Measurements from ENCODE around the gene CBLB.

CBLB gene

DNA sequence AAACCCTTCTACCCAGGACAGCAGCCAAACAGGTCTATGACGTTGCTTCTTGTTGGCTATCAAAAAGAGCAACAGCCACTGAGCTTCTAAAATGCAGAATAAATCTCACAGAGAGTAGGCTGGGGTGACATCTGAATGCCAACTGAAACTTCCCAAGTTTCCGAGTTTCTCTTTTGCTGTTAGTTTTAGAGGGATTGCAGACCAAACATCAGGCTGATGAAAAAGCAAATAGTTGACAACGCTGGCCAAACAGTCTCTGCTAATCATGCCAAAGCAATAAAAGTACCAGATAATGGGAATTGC, 670 bp upstream of the CBLB start:
- TF ChIP-seq TAF1 (IDR thresholded peaks at IDR 0.05; ENCODE audit: borderline replicate concordance, insufficient read depth, low read length): no peak
- TF ChIP-seq, protein P1, sequence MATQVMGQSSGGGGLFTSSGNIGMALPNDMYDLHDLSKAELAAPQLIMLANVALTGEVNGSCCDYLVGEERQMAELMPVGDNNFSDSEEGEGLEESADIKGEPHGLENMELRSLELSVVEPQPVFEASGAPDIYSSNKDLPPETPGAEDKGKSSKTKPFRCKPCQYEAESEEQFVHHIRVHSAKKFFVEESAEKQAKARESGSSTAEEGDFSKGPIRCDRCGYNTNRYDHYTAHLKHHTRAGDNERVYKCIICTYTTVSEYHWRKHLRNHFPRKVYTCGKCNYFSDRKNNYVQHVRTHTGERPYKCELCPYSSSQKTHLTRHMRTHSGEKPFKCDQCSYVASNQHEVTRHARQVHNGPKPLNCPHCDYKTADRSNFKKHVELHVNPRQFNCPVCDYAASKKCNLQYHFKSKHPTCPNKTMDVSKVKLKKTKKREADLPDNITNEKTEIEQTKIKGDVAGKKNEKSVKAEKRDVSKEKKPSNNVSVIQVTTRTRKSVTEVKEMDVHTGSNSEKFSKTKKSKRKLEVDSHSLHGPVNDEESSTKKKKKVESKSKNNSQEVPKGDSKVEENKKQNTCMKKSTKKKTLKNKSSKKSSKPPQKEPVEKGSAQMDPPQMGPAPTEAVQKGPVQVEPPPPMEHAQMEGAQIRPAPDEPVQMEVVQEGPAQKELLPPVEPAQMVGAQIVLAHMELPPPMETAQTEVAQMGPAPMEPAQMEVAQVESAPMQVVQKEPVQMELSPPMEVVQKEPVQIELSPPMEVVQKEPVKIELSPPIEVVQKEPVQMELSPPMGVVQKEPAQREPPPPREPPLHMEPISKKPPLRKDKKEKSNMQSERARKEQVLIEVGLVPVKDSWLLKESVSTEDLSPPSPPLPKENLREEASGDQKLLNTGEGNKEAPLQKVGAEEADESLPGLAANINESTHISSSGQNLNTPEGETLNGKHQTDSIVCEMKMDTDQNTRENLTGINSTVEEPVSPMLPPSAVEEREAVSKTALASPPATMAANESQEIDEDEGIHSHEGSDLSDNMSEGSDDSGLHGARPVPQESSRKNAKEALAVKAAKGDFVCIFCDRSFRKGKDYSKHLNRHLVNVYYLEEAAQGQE (IDR thresholded peaks at IDR 0.05; ENCODE audit: insufficient read depth in 1 of 2, low read depth in 2 of 2, low read length in 2 of 2): peak in 1 of 2 experiments; percentile 85; a peak in 2 of 4 replicates

- TF ChIP-seq TAF1 (IDR thresholded peaks at IDR 0.05; ENCODE audit: borderline replicate concordance, insufficient read depth, low read length): no peak
- TF ChIP-seq, protein P1 (IDR thresholded peaks at IDR 0.05; ENCODE audit: insufficient read depth in 1 of 2, low read depth in 2 of 2, low read length in 2 of 2): no peak
- TF ChIP-seq FOXP2 (optimal IDR thresholded peaks at IDR 0.05; ENCODE audit: borderline replicate concordance, extremely low read depth, extremely low read length, insufficient read depth): no peak
- TF ChIP-seq SIN3A (IDR thresholded peaks at IDR 0.05; ENCODE audit: borderline replicate concordance, insufficient read depth, low read length): no peak
- TF ChIP-seq POLR2AphosphoS5 (IDR thresholded peaks at IDR 0.05; ENCODE audit: low read depth, low read length): no peak
Observed at GRCh38 chr3:105868431-105868741, 426 bp downstream of the CBLB start.

GRCh38 chr3:105867712-105868430, 941 bp downstream of the CBLB start:
- TF ChIP-seq SIN3A (IDR thresholded peaks at IDR 0.05; ENCODE audit: borderline replicate concordance, insufficient read depth, low read length) (no peak), FOXP2 (optimal IDR thresholded peaks at IDR 0.05; ENCODE audit: borderline replicate concordance, extremely low read depth, extremely low read length, insufficient read depth) (no peak), TAF1 (IDR thresholded peaks at IDR 0.05; ENCODE audit: borderline replicate concordance, insufficient read depth, low read length) (no peak), POLR2AphosphoS5 (IDR thresholded peaks at IDR 0.05; ENCODE audit: low read depth, low read length) (no peak)
- TF ChIP-seq, protein P1 (IDR thresholded peaks at IDR 0.05; ENCODE audit: insufficient read depth in 1 of 2, low read depth in 2 of 2, low read length in 2 of 2): no peak

- TF ChIP-seq, protein P1 (IDR thresholded peaks at IDR 0.05; ENCODE audit: insufficient read depth in 1 of 2, low read depth in 2 of 2, low read length in 2 of 2): no peak
- no peak for TF ChIP-seq TAF1 (IDR thresholded peaks at IDR 0.05; ENCODE audit: borderline replicate concordance, insufficient read depth, low read length)
- no peak for TF ChIP-seq FOXP2 (optimal IDR thresholded peaks at IDR 0.05; ENCODE audit: borderline replicate concordance, extremely low read depth, extremely low read length, insufficient read depth)
- TF ChIP-seq POLR2AphosphoS5 (IDR thresholded peaks at IDR 0.05; ENCODE audit: low read depth, low read length): no peak
- TF ChIP-seq SIN3A (IDR thresholded peaks at IDR 0.05; ENCODE audit: borderline replicate concordance, insufficient read depth, low read length): 0 out of 2 replicates have a peak, but pooled peaks have one; percentile 11
Observed at GRCh38 chr3:105866656-105867653, 1.9 kb downstream of the CBLB start.
